ENCODE measurements around the gene EPC2. TPM values are rescaled to one million over a fixed set of nuclear protein-coding genes. Genes with fewer than 3 reads are reported as not detected.

EPC2 gene
- total and polyA plus RNA-seq, 10 of the 15 experiments (the other 5 are each of a cell fraction or from before 2014, with no cell fraction given), result 2.0 to 16.5 (median 10.8) TPM

GRCh38 chr2:148615381-148615841 is 29.1 kb upstream of the EPC2 start (continued):
- TF ChIP-seq ZBTB11 (CRISPR knock-in tag; IDR thresholded peaks at IDR 0.05) (no peak), RAD21 (IDR thresholded peaks at IDR 0.05; ENCODE audit: insufficient read depth, low read depth, low read length) (no peak), SPI1 (IDR thresholded peaks at IDR 0.05; ENCODE audit: borderline replicate concordance, insufficient read depth, low read depth, low read length) (no peak), RCOR1 (conservative IDR thresholded peaks at IDR 0.05; ENCODE audit: low read depth, low read length) (no peak), MYB (IDR thresholded peaks at IDR 0.05; ENCODE audit: borderline replicate concordance, low read depth, low read length) (no peak), EED (IDR thresholded peaks at IDR 0.05; ENCODE audit: low read depth) (no peak), ASH2L (IDR thresholded peaks at IDR 0.05; ENCODE audit: borderline replicate concordance, low read depth) (no peak), PML (IDR thresholded peaks at IDR 0.05; ENCODE audit: low read length) (no peak), MAX (IDR thresholded peaks at IDR 0.05; ENCODE audit: low read depth, low read length) (no peak), CREM (IDR thresholded peaks at IDR 0.05; ENCODE audit: low read depth) (no peak)

GRCh38 chr2:148616662-148617061 is 27.9 kb upstream of the EPC2 start:
- Histone ChIP-seq H3K4me1 (ENCODE audit: control insufficient read depth, insufficient read depth, low read length) (peaks cover 18% of the 10 kb centered on the region), H3K79me2 (ENCODE audit: control insufficient read depth, insufficient read depth, low read length) (no peaks in the 10 kb centered on the region), H3K4me3 (no peak overlapping the region), H3K9ac (ENCODE audit: control insufficient read depth, insufficient read depth, low read length) (no peak overlapping the region), H3K36me3 (ENCODE audit: control insufficient read depth in 2 of 2, insufficient read depth in 2 of 2, low read length in 1 of 2) (no peaks in the 10 kb centered on the region), H2AFZ (ENCODE audit: control insufficient read depth, low read depth, low read length) (no peak overlapping the region), H3K27ac (ENCODE audit: control insufficient read depth, insufficient read depth) (no peak overlapping the region), H4K20me1 (ENCODE audit: control insufficient read depth, insufficient read depth) (no peaks in the 10 kb centered on the region), H3K4me2 (ENCODE audit: control insufficient read depth, insufficient read depth) (no peak overlapping the region), H3K27me3 (replicated peaks in 1 of 2; ENCODE audit: control insufficient read depth in 2 of 2, insufficient read depth in 2 of 2, low read length in 1 of 2) (no peaks in the 10 kb centered on the region), H3K9me3 (replicated peaks; ENCODE audit: control insufficient read depth, insufficient read depth, low read length) (no peaks in the 10 kb centered on the region)
- in situ Hi-C loops (cut with MboI) (no loop called here), intact Hi-C loops (cut with micrococcal nuclease; ENCODE audit: unreplicated experiment) (no loop called here)
- no TSS peak for BruUV-seq (replicated peaks)
- no peak for FAIRE-seq
- POLR2A ChIA-PET, result interaction anchor here (0.6 kb wide), 1 partner anchor 173 kb away, joined by 4 read pairs; no protein-coding TSS in a partner anchor
- no peak for ATAC-seq
- CTCF ChIA-PET, result interaction anchor here (0.7 kb wide), 1 partner anchor 11 kb away, joined by 3 read pairs; no protein-coding TSS in a partner anchor
- DNase-seq (ENCODE audit: low read depth, low spot score), result no peak
- SMC1A ChIA-PET (ENCODE audit: uncharacterized antibody, unreplicated experiment), result interaction anchor here (0.6 to 1.9 kb wide), 2 partner anchors 107 to 121 kb away, joined by 3 to 5 read pairs; no protein-coding TSS in a partner anchor
- RAD21 ChIA-PET (ENCODE audit: unreplicated experiment), result interaction anchor here (0.7 kb wide), 1 partner anchor 27 kb away, joined by 3 read pairs; no protein-coding TSS in a partner anchor
- TF ChIP-seq TAF1 (IDR thresholded peaks at IDR 0.05; ENCODE audit: borderline replicate concordance, low read depth, low read length), result no peak
- TF ChIP-seq, protein P1, sequence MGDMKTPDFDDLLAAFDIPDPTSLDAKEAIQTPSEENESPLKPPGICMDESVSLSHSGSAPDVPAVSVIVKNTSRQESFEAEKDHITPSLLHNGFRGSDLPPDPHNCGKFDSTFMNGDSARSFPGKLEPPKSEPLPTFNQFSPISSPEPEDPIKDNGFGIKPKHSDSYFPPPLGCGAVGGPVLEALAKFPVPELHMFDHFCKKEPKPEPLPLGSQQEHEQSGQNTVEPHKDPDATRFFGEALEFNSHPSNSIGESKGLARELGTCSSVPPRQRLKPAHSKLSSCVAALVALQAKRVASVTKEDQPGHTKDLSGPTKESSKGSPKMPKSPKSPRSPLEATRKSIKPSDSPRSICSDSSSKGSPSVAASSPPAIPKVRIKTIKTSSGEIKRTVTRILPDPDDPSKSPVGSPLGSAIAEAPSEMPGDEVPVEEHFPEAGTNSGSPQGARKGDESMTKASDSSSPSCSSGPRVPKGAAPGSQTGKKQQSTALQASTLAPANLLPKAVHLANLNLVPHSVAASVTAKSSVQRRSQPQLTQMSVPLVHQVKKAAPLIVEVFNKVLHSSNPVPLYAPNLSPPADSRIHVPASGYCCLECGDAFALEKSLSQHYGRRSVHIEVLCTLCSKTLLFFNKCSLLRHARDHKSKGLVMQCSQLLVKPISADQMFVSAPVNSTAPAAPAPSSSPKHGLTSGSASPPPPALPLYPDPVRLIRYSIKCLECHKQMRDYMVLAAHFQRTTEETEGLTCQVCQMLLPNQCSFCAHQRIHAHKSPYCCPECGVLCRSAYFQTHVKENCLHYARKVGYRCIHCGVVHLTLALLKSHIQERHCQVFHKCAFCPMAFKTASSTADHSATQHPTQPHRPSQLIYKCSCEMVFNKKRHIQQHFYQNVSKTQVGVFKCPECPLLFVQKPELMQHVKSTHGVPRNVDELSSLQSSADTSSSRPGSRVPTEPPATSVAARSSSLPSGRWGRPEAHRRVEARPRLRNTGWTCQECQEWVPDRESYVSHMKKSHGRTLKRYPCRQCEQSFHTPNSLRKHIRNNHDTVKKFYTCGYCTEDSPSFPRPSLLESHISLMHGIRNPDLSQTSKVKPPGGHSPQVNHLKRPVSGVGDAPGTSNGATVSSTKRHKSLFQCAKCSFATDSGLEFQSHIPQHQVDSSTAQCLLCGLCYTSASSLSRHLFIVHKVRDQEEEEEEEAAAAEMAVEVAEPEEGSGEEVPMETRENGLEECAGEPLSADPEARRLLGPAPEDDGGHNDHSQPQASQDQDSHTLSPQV (IDR thresholded peaks at IDR 0.05), result no peak
- TF ChIP-seq ZBED1 (IDR thresholded peaks at IDR 0.05; ENCODE audit: borderline replicate concordance), result no peak
- no peak for TF ChIP-seq KDM1A (IDR thresholded peaks at IDR 0.05; ENCODE audit: borderline replicate concordance)
